Activated B cell treated with CpG ODN at 0.5 μM for 24 hours (primary cell): ENCODE measurements around the gene GLI3. TPM values are rescaled to one million over a fixed set of nuclear protein-coding genes. Genes with fewer than 3 reads are reported as not detected.

ENCODE experiments used
- ATAC-seq: fragments of 200-7000 bp; cut with Tn5 transposase; one replicate; pipeline ENCODE4 v1.10.0; 2021; ENCODE audit warnings: low read depth, mild to moderate bottlenecking, moderate library complexity
- CTCF ChIA-PET: fragments of 350-600 bp; sonication (Branson Sonifier 250); formaldehyde crosslinking; loops from one replicate; lab custom pipeline; 2021; ENCODE audit warnings: antibody characterized with exemption; lab: Charles Lee
- POLR2A ChIA-PET: fragments of 350-600 bp; sonication (Branson Sonifier 250); formaldehyde crosslinking; loops from one replicate; lab custom pipeline; 2021; ENCODE audit warnings: antibody characterized with exemption; lab: Charles Lee
- DNase-seq: peaks from one replicate; pipeline ENCODE4 v3.0.0; 2022
- H3K27ac Mint-ChIP-seq: one replicate; pipeline ENCODE4 v1.8.0; 2020; ENCODE audit warnings: mixed read lengths
- H3K27me3 Mint-ChIP-seq: one replicate; pipeline ENCODE4 v1.8.0; 2021; ENCODE audit warnings: mixed read lengths
- H3K36me3 Mint-ChIP-seq: one replicate; pipeline ENCODE4 v1.8.0; 2021; ENCODE audit warnings: low read depth, mixed read lengths
- H3K4me1 Mint-ChIP-seq: one replicate; pipeline ENCODE4 v1.8.0; 2021; ENCODE audit warnings: mixed read lengths
- H3K4me3 Mint-ChIP-seq: one replicate; pipeline ENCODE4 v1.8.0; 2020; ENCODE audit warnings: mild to moderate bottlenecking, mixed read lengths
- H3K9me3 Mint-ChIP-seq: one replicate; pipeline ENCODE4 v1.8.0; 2020; ENCODE audit warnings: mixed read lengths
- intact Hi-C: fragments of 100-400 bp; cut with micrococcal nuclease; formaldehyde crosslinking; loops from one replicate; pipeline ENCODE4 v1.15.1; 2024
- total RNA-seq: library from RNA; stranded (reverse); gene quantifications from 2 replicates; pipeline ENCODE4 v1.2.3, GENCODE V29; 2022
- TF ChIP-seq, protein P1 (sequence below): fragments of 200-600 bp; IDR thresholded peaks from one replicate; pipeline ENCODE4 v1.8.0; 2022; ENCODE audit warnings: antibody characterized with exemption, mild to moderate bottlenecking

The GLI3 gene
- total RNA-seq, 1 donor from 2014 or later: not detected

DNA sequence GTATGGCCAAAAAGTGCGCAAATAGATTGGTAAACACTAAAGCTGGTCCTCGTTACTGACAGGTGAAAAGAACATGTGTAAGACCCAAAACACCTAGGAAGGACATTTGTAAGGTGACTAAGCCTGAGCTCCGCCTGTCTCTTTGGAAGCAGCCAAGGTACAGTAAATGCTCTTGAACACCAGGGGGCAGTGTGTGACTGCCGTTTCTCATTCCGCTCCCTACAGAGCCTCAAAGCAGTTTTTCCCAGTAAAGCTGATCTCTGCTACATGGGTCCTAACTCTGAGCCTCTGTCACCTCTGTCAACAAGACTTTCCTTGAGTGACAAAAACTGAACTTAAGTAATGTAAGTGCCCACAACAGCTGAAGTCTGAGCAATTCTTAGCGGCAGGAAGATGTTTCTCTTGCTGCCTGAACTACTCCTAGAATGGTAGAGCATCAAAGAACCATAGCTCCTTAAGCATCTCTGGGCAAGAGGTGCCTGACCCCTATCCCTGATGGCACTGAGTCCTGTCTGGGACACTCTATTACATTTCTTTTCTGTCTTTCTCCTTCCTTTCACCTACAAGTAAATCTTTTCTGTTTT is 296.2 kb downstream of the GLI3 start:
- peak; percentile 67 for ATAC-seq
- H3K27ac Mint-ChIP-seq: no peak overlapping the region

DNA sequence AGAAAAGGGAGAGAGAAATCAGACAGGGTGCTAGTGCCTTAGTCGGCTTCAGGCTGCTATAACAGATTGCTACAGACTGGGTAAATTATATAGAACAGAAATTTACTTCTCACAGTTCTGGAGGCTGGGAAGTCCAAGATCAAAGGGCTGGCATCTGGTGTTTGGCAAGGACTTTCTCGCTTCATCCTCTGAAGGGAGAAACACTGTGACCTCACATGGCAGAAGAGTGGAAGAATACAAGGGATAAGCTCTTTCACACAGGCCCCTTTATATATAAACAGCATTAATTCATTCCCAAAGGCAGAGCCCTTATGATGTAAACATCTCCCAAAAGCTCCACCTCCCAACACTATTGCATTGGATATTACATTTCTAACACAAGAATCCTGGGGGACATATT is 298.6 kb downstream of the GLI3 start:
- ChIA-PET CTCF (interaction anchor here (0.7 kb wide), 1 partner anchor 24 kb away, joined by 3 read pairs; no protein-coding TSS in a partner anchor), POLR2A (no interaction called here)
- Mint-ChIP-seq H3K27ac (no peak overlapping the region), H3K27me3 (peaks cover 5% of the 10 kb centered on the region), H3K9me3 (no peaks in the 10 kb centered on the region), H3K36me3 (no peaks in the 10 kb centered on the region), H3K4me1 (peaks cover 21% of the 10 kb centered on the region), H3K4me3 (no peak overlapping the region)
- TF ChIP-seq, protein P1, sequence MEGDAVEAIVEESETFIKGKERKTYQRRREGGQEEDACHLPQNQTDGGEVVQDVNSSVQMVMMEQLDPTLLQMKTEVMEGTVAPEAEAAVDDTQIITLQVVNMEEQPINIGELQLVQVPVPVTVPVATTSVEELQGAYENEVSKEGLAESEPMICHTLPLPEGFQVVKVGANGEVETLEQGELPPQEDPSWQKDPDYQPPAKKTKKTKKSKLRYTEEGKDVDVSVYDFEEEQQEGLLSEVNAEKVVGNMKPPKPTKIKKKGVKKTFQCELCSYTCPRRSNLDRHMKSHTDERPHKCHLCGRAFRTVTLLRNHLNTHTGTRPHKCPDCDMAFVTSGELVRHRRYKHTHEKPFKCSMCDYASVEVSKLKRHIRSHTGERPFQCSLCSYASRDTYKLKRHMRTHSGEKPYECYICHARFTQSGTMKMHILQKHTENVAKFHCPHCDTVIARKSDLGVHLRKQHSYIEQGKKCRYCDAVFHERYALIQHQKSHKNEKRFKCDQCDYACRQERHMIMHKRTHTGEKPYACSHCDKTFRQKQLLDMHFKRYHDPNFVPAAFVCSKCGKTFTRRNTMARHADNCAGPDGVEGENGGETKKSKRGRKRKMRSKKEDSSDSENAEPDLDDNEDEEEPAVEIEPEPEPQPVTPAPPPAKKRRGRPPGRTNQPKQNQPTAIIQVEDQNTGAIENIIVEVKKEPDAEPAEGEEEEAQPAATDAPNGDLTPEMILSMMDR: no peak
- DNase-seq: no peak
- no peak for ATAC-seq
- intact Hi-C loops: no loop called here

More for the DNA sequence above, 296.2 kb downstream of the GLI3 start:
- peaks cover 27% of the 10 kb centered on the region for H3K4me1 Mint-ChIP-seq
- ChIA-PET POLR2A (no interaction called here), CTCF (interaction anchor here (0.7 to 1.7 kb wide), 24 partner anchors 8 to 1898 kb away, joined by 3 to 19 read pairs (median 4); no protein-coding TSS in a partner anchor)
- H3K9me3 Mint-ChIP-seq: no peaks in the 10 kb centered on the region
- DNase-seq: peak; percentile 35
- peaks cover 5% of the 10 kb centered on the region for H3K27me3 Mint-ChIP-seq
- peak overlapping the region; percentile 51 for H3K4me3 Mint-ChIP-seq
- TF ChIP-seq, protein P1: no peak
- intact Hi-C loops: loop anchor here (1.0 kb wide), 2 partner anchors 59 to 1499 kb away; no protein-coding TSS in a partner anchor
- H3K36me3 Mint-ChIP-seq: no peaks in the 10 kb centered on the region

DNA sequence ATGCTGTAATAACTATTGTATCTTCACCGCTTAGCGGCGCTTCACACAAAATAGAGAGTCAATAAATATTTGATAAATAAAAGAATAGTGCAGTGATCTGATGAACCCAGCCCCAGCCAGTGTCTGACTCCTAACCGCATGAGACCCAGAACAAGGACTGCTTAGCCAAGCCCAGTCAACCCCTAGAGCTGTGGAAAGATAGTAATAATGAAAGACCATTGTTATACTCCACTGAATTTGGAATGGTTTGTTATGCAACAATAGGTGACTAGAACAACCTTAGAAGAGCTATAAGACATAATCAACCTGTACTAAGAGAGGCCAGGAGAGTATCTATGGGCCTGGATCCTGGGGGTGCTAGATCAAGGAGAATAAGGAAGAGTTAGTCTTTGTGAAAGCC is 303.6 kb downstream of the GLI3 start:
- CTCF ChIA-PET: interaction anchor here (1.7 kb wide), 1 partner anchor 10 kb away, joined by 9 read pairs; no protein-coding TSS in a partner anchor
- POLR2A ChIA-PET: no interaction called here
- no peak overlapping the region for H3K4me3 Mint-ChIP-seq
- H3K9me3 Mint-ChIP-seq: no peaks in the 10 kb centered on the region
- H3K4me1 Mint-ChIP-seq: peaks cover 10% of the 10 kb centered on the region
- no peaks in the 10 kb centered on the region for H3K27me3 Mint-ChIP-seq
- intact Hi-C loops: no loop called here
- no peak for DNase-seq
- TF ChIP-seq, protein P1: no peak
- ATAC-seq: no peak
- no peaks in the 10 kb centered on the region for H3K36me3 Mint-ChIP-seq
- H3K27ac Mint-ChIP-seq: no peak overlapping the region

DNA sequence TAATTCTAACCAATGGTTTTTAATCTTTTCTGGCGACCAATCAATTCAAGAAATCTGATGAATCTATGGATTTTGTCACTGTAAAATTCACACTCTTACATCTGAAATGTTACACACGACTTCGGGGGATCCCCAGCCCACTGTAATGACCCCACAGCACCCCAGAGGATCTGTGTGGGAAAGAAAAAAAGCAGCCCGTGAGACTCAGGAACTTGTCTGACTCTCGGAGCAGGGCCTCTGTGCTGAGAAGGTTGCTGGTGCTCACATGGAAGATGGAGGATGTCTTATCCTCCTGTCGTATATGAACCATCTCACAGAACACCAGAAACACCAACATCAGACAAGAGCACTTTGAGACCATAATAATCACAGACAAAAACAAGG is 305.8 kb downstream of the GLI3 start:
- no peaks in the 10 kb centered on the region for H3K9me3 Mint-ChIP-seq
- peaks cover 19% of the 10 kb centered on the region for H3K4me1 Mint-ChIP-seq
- no peak for DNase-seq
- no peak overlapping the region for H3K4me3 Mint-ChIP-seq
- no peaks in the 10 kb centered on the region for H3K36me3 Mint-ChIP-seq
- no peak for ATAC-seq
- TF ChIP-seq, protein P1: no peak
- no peak overlapping the region for H3K27ac Mint-ChIP-seq
- CTCF ChIA-PET: interaction anchor here (2.9 kb wide), 1 partner anchor 10 kb away, joined by 16 read pairs; no protein-coding TSS in a partner anchor
- intact Hi-C loops: no loop called here
- POLR2A ChIA-PET: no interaction called here
- H3K27me3 Mint-ChIP-seq: no peaks in the 10 kb centered on the region

DNA sequence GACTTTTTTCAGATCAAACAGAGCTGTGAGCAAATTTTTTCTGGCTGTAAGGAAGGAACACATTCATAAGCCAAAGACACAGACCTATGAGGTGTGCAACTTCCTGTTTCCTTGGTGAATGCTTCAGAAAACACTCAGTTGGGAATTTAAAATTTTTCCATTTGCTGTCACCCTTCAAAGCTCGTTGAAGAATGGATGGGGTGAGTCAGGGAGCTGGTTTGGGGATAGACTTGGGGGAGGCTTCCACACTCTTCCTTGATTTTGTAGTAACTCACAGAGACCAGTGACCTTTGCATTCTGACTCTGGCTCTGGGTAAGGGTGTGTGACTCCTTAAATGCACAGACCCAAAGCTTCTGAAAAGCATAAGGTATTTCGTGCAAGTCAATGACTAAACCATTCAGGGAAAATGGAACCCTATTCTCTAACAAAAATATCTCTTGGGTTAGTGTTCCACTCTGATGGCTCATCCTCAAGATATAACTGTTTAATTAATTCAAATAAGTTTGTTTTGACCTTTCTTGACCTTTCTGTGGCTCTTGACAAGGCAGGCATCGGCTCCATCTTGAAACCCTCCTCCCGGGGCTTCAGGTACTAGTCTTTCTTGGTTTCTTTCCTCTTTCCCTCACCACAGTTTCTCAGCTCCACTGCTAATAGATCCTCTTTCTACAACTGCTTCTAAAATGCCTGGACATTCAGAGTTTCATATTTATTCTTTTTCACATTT is 306.3 kb downstream of the GLI3 start:
- no peak for DNase-seq
- TF ChIP-seq, protein P1: no peak
- H3K27me3 Mint-ChIP-seq: no peaks in the 10 kb centered on the region
- H3K4me3 Mint-ChIP-seq: no peak overlapping the region
- POLR2A ChIA-PET: no interaction called here
- intact Hi-C loops: no loop called here
- CTCF ChIA-PET: interaction anchor here (2.9 kb wide), 1 partner anchor 10 kb away, joined by 16 read pairs; no protein-coding TSS in a partner anchor
- peaks cover 19% of the 10 kb centered on the region for H3K4me1 Mint-ChIP-seq
- H3K27ac Mint-ChIP-seq: no peak overlapping the region
- H3K9me3 Mint-ChIP-seq: no peaks in the 10 kb centered on the region
- no peaks in the 10 kb centered on the region for H3K36me3 Mint-ChIP-seq
- ATAC-seq: no peak
